A549 (cell line): ENCODE data around the gene NOX3.

Source experiments
- CHD4 ChIP-seq: fragments of 200-600 bp; sonication (generic); IDR thresholded peaks from 2 replicates; pipeline ENCODE4 v1.6.1; 2016; ENCODE audit warnings: antibody characterized with exemption, mild to moderate bottlenecking, borderline replicate concordance
- CTCF ChIP-seq: fragments of >200 bp; sonication (Bioruptor Twin); formaldehyde crosslinking; IDR thresholded peaks from 3 replicates; pipeline ENCODE4 v1.5.1; 2016
- FOSB ChIP-seq: fragments of 250-450 bp; sonication (Bioruptor Pico); IDR thresholded peaks from 2 replicates; pipeline ENCODE4 v1.5.0; 2020; ENCODE audit warnings: mild to moderate bottlenecking, moderate library complexity
- HMGXB4 ChIP-seq: fragments of 250-450 bp; sonication (Bioruptor Pico); IDR thresholded peaks from 2 replicates; pipeline ENCODE4 v1.5.0; 2021; ENCODE audit warnings: mild to moderate bottlenecking, moderate library complexity, borderline replicate concordance
- JUN ChIP-seq, 2 experiments: fragments of >200 bp; sonication (Bioruptor Twin); formaldehyde crosslinking; IDR thresholded peaks; 2 replicates in 1 of 2; 3 replicates in 1 of 2; pipeline ENCODE4 v1.6.1; 2016 to 2017
- KDM1A ChIP-seq: fragments of 200-600 bp; sonication (generic); IDR thresholded peaks from 2 replicates; pipeline ENCODE4 v1.6.1; 2016; ENCODE audit warnings: low read depth, mild to moderate bottlenecking
- KDM5A ChIP-seq: fragments of 200-600 bp; sonication (generic); IDR thresholded peaks from 2 replicates; pipeline ENCODE4 v1.6.1; 2016; ENCODE audit warnings: antibody characterized with exemption, mild to moderate bottlenecking
- MYC ChIP-seq: IDR thresholded peaks from 2 replicates; pipeline ENCODE4 v1.6.1; 2012; ENCODE audit warnings: mild to moderate bottlenecking, inconsistent platforms, low read length, improper control_type of control experiment, borderline replicate concordance
- NFE2L2 ChIP-seq: fragments of 150-350 bp; conservative IDR thresholded peaks from 2 replicates; pipeline ENCODE4 v1.6.1; 2014; ENCODE audit warnings: low read length
- POLR2A ChIP-seq: IDR thresholded peaks from 2 replicates; pipeline ENCODE4 v1.6.1; 2012; ENCODE audit warnings: mild to moderate bottlenecking, low read length
- POLR2AphosphoS2 ChIP-seq: conservative IDR thresholded peaks from 2 replicates; pipeline ENCODE4 v1.6.1; 2012; ENCODE audit warnings: low read length, improper control_type of control experiment, inconsistent platforms
- RAD21 ChIP-seq, 2 experiments: fragments of >200 bp in 1 of 2; sonication (Bioruptor Twin) in 1 of 2; formaldehyde crosslinking in 1 of 2; IDR thresholded peaks in 1 of 2; conservative IDR thresholded peaks in 1 of 2; 2 replicates in 1 of 2; 3 replicates in 1 of 2; pipeline ENCODE4 v1.6.1; 2012 to 2018; ENCODE audit warnings: inconsistent platforms in 1 of 2
- RFX5 ChIP-seq: fragments of 450-650 bp; IDR thresholded peaks from 2 replicates; pipeline ENCODE4 v1.7.1; 2014; ENCODE audit warnings: antibody characterized with exemption, mild to moderate bottlenecking, moderate library complexity
- USF2 ChIP-seq: fragments of 450-650 bp; IDR thresholded peaks from 2 replicates; pipeline ENCODE4 v1.6.1; 2014; ENCODE audit warnings: antibody characterized with exemption

- TF ChIP-seq CTCF = no peak
- TF ChIP-seq POLR2A = no peak
- TF ChIP-seq KDM1A = no peak
- no peak for TF ChIP-seq CHD4
- no peak for TF ChIP-seq KDM5A
- no peak for TF ChIP-seq USF2
- no peak for TF ChIP-seq RFX5
- no peak for TF ChIP-seq JUN (IDR thresholded peaks at IDR 0.05)
- TF ChIP-seq NFE2L2 = no peak
- TF ChIP-seq HMGXB4 (CRISPR knock-in tag) = no peak
- TF ChIP-seq MYC = no peak
- no peak for TF ChIP-seq RAD21 (conservative IDR thresholded peaks at IDR 0.05 in 1 of 2, IDR thresholded peaks at IDR 0.05 in 1 of 2)
- no peak for TF ChIP-seq FOSB (CRISPR knock-in tag)
- TF ChIP-seq POLR2AphosphoS2 = no peak
These were observed 16.3 kb downstream of the NOX3 start for GRCh38 chr6:155439376-155439775.
